Gastroesophageal sphincter (tissue), 4 donors: ENCODE data around the gene NPLOC4. TPM values are rescaled to one million over a fixed set of nuclear protein-coding genes. Genes with fewer than 3 reads are reported as not detected.

ENCODE experiments used
- ATAC-seq: fragments of 150-250 bp; one replicate; pipeline ENCODE4 v1.9.1; 2016; ENCODE audit warnings: mild to moderate bottlenecking, moderate library complexity
- H3K27ac ChIP-seq, 4 donors: fragments of 200-600 bp; sonication (generic) in 3 of 4; 1 replicate in 3 of 4; 2 replicates in 1 of 4; pipeline ENCODE4 v1.5.1; 2016 to 2019
- H3K27me3 ChIP-seq: fragments of 200-600 bp; sonication (generic); one replicate; pipeline ENCODE4 v1.5.1; 2019
- H3K36me3 ChIP-seq, 2 donors: fragments of 200-600 bp; sonication (generic); one replicate each; pipeline ENCODE4 v1.5.1; 2019; ENCODE audit warnings: control low read depth in 1 of 2
- H3K4me1 ChIP-seq, 3 donors: fragments of 200-600 bp; sonication (generic); 1 replicate in 2 of 3; 2 replicates in 1 of 3; pipeline ENCODE4 v1.5.1; 2016 to 2019; ENCODE audit warnings: control low read depth in 2 of 3
- H3K4me3 ChIP-seq, 2 donors: fragments of 200-600 bp; sonication (generic); one replicate each; pipeline ENCODE4 v1.5.1; 2019; ENCODE audit warnings: mild to moderate bottlenecking in 1 of 2, moderate library complexity in 1 of 2
- H3K9me3 ChIP-seq, 3 donors: fragments of 200-600 bp; sonication (generic); one replicate each; pipeline ENCODE4 v1.5.1; 2017 to 2019; ENCODE audit warnings: control low read depth in 2 of 3
- EP300 ChIP-seq: sonication (generic); formaldehyde crosslinking; IDR thresholded peaks from one replicate; pipeline ENCODE4 v1.6.1; 2017; ENCODE audit warnings: antibody characterized with exemption, mild to moderate bottlenecking
- POLR2A ChIP-seq, 2 donors: fragments of 450-650 bp; IDR thresholded peaks; one replicate each; pipeline ENCODE4 v1.6.1; 2017; ENCODE audit warnings: antibody characterized with exemption in 2 of 2, mild to moderate bottlenecking in 2 of 2, moderate library complexity in 1 of 2
- POLR2AphosphoS5 ChIP-seq: sonication (generic); formaldehyde crosslinking; IDR thresholded peaks from one replicate; pipeline ENCODE4 v1.6.1; 2017; ENCODE audit warnings: antibody characterized with exemption
- WGBS, 2 donors: methylation state at CpG; one replicate each; pipeline ENCODE4 v1.1.5; 2018; ENCODE audit warnings: low coverage in 1 of 2; 5-methylcytosine and 5-hydroxymethylcytosine counted together
- total RNA-seq, 4 donors: library from RNA; depleted of rRNA; stranded (reverse); fragments of >200 nt; gene quantifications; one replicate each; pipeline ENCODE4 v1.1.0, GENCODE V29; 2016
- TF ChIP-seq, protein P1 (sequence below), 4 experiments: fragments of 200-600 bp in 2 of 4; fragments of 450-650 bp in 2 of 4; sonication (generic) in 1 of 4; IDR thresholded peaks; one replicate each; pipeline ENCODE4 v1.5.1; 2017 to 2019; ENCODE audit warnings: antibody characterized with exemption in 4 of 4, mild to moderate bottlenecking in 2 of 4, moderate library complexity in 2 of 4

Gene NPLOC4
- total RNA-seq, 4 donors from 2014 or later: 49.5 to 83.8 (median 58.0) TPM

DNA sequence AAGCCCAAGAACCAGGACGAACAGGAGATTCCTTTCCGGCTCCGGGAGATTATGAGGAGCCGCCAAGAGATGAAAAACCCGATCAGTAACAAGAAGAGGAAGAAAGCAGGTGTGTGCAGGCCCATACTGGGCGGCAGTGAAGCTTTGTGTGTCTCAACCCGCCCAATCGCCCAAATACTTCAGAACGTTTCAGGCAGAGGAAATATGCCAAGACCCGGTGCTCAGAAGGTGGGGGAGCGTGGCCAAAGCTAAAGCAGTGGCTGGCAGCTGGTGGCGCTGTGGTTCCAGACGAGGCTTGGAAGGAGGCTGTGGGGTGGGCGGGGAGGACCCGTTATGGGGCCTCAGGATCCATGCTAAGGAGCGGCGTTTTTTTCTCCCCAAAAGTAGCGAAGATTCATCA, 30.8 kb upstream of the NPLOC4 start:
- H3K4me3 ChIP-seq: peak overlapping the region in 1 of 2 donors; percentile 88
- H3K9me3 ChIP-seq: no peaks in the 10 kb centered on the region
- peaks cover 0 to 40% (median 21%) of the 10 kb centered on the region in 3 donors for H3K4me1 ChIP-seq
- WGBS, 2 donors: 89 to 100% methylated on average over 2 to 17 of the region's 18 CpGs
- H3K27ac ChIP-seq: no peak overlapping the region
- no peak for ATAC-seq
- peaks cover 0 to 54% of the 10 kb centered on the region in 2 donors for H3K36me3 ChIP-seq
- H3K27me3 ChIP-seq: no peaks in the 10 kb centered on the region
- TF ChIP-seq POLR2AphosphoS5 (no peak), POLR2A (IDR thresholded peaks at IDR 0.05) (no peak), EP300 (no peak)
- TF ChIP-seq, protein P1, sequence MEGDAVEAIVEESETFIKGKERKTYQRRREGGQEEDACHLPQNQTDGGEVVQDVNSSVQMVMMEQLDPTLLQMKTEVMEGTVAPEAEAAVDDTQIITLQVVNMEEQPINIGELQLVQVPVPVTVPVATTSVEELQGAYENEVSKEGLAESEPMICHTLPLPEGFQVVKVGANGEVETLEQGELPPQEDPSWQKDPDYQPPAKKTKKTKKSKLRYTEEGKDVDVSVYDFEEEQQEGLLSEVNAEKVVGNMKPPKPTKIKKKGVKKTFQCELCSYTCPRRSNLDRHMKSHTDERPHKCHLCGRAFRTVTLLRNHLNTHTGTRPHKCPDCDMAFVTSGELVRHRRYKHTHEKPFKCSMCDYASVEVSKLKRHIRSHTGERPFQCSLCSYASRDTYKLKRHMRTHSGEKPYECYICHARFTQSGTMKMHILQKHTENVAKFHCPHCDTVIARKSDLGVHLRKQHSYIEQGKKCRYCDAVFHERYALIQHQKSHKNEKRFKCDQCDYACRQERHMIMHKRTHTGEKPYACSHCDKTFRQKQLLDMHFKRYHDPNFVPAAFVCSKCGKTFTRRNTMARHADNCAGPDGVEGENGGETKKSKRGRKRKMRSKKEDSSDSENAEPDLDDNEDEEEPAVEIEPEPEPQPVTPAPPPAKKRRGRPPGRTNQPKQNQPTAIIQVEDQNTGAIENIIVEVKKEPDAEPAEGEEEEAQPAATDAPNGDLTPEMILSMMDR (IDR thresholded peaks at IDR 0.05): no peak

DNA sequence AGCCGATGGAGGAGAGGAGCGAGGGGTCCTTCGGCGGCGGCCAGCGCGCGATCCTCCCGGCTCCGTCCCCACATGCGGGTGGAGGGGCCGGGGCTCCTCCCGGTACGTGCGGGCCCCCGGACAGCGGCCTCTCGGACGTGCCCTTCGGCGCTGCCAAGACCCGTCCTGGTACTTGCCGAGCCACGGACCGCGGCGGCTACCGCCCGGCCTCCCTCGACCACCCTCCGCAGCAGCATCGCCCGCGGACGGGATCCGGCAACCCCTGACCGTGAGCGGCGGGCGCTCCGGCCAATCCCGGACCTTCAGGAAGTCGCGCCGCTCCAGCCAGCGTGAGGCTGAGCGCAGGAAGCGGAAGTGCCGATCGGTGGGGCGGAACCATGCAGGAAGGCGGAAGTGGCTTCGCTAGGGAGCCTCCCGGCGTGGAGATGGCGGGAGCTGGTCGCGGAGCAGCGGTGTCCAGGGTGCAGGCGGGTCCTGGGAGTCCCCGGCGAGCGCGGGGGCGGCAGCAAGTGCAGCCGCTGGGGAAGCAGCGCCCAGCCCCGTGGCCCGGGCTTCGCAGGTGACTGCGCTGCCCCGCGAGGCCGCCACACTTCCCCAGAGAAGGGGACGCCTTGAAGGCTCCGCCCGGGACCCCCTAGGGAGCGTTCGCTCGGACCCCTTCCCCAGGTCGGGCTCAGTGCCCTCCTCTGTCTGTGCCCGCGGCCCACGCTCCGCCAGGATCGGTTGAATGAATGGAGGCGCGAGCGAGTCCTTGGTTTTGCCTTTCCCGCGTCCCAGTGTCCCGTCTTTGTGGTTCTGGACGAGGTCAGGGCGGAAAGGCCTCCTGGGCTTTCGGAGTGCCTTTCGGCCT, 29.7 kb upstream of the NPLOC4 start, which contains the start of the genes CCDC137 and OXLD1:
Gene CCDC137, plus strand, starts transcription at position 396 of the 850 bp plus-strand sequence. Its CDS starts 30 bp downstream, at position 426.
Gene OXLD1, minus strand, starts transcription at position 264 of the 850 bp plus-strand sequence. Its CDS starts 28 bp downstream, at position 236.
- no CpG with 5 or more reads among the region's 96 CpGs for WGBS, 2 donors
- H3K4me1 ChIP-seq: peaks cover 0 to 40% (median 21%) of the 10 kb centered on the region in 3 donors
- peaks cover 0 to 42% of the 10 kb centered on the region in 2 donors for H3K36me3 ChIP-seq
- H3K4me3 ChIP-seq: peak within 1 kb of the TSS; percentile 76 to 88
- no peak for TF ChIP-seq EP300
- peak; percentile 80 to 82 for TF ChIP-seq POLR2A (IDR thresholded peaks at IDR 0.05)
- TF ChIP-seq POLR2AphosphoS5: peak; percentile 92
- TF ChIP-seq, protein P1 (IDR thresholded peaks at IDR 0.05): no peak
- H3K27ac ChIP-seq: peak within 1 kb of the TSS; percentile 76 to 97 (median 90)
- peak; percentile 99 for ATAC-seq
- H3K27me3 ChIP-seq: no peaks in the 10 kb centered on the region
- no peaks in the 10 kb centered on the region for H3K9me3 ChIP-seq

DNA sequence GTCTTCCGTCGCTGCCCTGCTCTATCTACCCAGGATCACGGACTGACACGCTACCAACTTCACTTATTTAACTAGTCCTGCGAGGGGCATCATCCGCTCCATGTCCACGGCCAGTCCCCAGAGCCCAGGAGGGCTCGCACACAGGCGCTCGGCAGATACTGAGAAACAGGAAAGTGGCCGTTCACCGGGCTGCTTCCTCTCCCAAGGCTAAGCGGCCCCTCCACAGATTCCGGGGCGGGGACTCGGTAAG, 29.1 kb upstream of the NPLOC4 start:
- Histone ChIP-seq H3K4me3 (peak overlapping the region; percentile 76 to 88), H3K27me3 (no peaks in the 10 kb centered on the region), H3K36me3 (peaks cover 0 to 36% of the 10 kb centered on the region in 2 donors), H3K9me3 (no peaks in the 10 kb centered on the region), H3K27ac (peak overlapping the region; percentile 76 to 97 (median 90)), H3K4me1 (peaks cover 0 to 40% (median 21%) of the 10 kb centered on the region in 3 donors)
- 0 to 6% methylated on average over 1 to 5 of the region's 16 CpGs for WGBS, 2 donors
- peak; percentile 23 for ATAC-seq
- TF ChIP-seq POLR2AphosphoS5: no peak
- no peak for TF ChIP-seq EP300
- no peak for TF ChIP-seq POLR2A (IDR thresholded peaks at IDR 0.05)
- TF ChIP-seq, protein P1 (IDR thresholded peaks at IDR 0.05): no peak

DNA sequence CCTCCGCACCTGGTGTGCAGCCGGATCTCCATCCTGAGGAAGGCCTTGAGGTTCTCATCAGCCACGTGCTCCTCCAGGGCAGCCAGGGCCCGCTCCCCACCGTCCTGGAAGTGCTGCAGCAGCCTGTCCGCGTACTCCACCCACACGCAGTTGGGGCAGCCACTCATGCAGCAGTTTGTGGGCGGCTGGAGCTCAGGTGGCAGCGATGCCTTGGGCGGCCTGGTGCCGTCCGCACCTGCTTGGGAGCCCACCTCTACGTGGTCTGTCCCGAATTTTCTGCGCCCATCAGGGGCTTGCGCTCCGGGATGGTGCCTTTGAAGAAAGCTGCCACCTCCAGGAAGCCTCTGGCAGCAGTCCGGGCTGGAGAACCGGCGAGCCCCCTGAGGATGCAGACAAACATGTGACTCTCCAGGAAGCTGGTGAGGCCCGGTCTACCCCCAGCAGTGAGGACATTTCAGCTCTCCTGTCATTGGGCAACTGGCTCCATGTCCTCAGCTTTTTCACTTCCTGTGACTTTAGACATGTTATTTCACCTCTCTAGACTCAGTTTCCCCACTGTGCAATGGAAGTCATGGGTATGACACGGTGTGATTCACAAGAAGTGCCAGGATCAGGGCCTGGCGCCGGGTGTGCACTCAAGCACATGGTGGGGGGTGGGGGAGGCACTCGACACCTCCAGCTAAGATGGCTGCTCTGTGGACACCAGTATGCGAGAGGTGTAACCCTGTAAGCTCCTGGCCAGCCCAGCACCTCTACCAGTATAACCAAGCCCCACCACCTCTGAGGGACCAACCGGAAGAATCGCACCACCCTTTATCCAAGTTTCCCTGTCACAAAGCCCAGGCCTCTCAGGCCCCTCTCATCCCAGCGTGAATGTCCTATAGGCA, 28.5 kb upstream of the NPLOC4 start:
- Histone ChIP-seq H3K27ac (peak overlapping the region; percentile 76 to 97 (median 90)), H3K9me3 (no peaks in the 10 kb centered on the region), H3K4me1 (peaks cover 0 to 40% (median 21%) of the 10 kb centered on the region in 3 donors), H3K27me3 (no peaks in the 10 kb centered on the region), H3K36me3 (peaks cover 0 to 31% of the 10 kb centered on the region in 2 donors), H3K4me3 (peak overlapping the region; percentile 76 to 88)
- ATAC-seq: no peak
- WGBS, 2 donors: 0% methylated on average over 2 to 4 of the region's 30 CpGs
- TF ChIP-seq EP300 (no peak), POLR2A (IDR thresholded peaks at IDR 0.05) (no peak), POLR2AphosphoS5 (no peak)
- TF ChIP-seq, protein P1 (IDR thresholded peaks at IDR 0.05): no peak
